Upper lobe of left lung (tissue), 6 donors: Measurements from ENCODE around the gene JPT2. TPM values are rescaled to one million over a fixed set of nuclear protein-coding genes. Genes with fewer than 3 reads are reported as not detected.
A peak's percentile ranks its signal among the peaks of the same experiment; 100 is the strongest.

Source experiments
- ATAC-seq, 2 donors: fragments of 200-7000 bp; cut with Tn5 transposase; one replicate each; pipeline ENCODE4 v1.9.1; 2022; ENCODE audit warnings: mild to moderate bottlenecking in 2 of 2, moderate library complexity in 2 of 2; ENCODE audit not compliant: low FRiP score in 2 of 2
- DNase-seq, 2 donors: peaks; one replicate each; pipeline ENCODE4 v3.0.0-alpha.2; 2019 to 2020
- H3K27ac ChIP-seq, 4 donors: fragments of 200-600 bp; sonication (generic); one replicate each; pipeline ENCODE4 v1.5.1; 2016 to 2019
- H3K27me3 ChIP-seq, 4 donors: fragments of 200-600 bp; sonication (generic); one replicate each; pipeline ENCODE4 v1.5.1; 2017 to 2019
- H3K36me3 ChIP-seq, 4 donors: fragments of 200-600 bp; sonication (generic); one replicate each; pipeline ENCODE4 v1.5.1; 2016 to 2019
- H3K4me1 ChIP-seq, 4 donors: fragments of 200-600 bp; sonication (generic); one replicate each; pipeline ENCODE4 v1.5.1; 2018 to 2019
- H3K4me3 ChIP-seq, 4 donors: fragments of 200-600 bp; sonication (generic); one replicate each; pipeline ENCODE4 v1.5.1; 2017 to 2019; ENCODE audit warnings: mild to moderate bottlenecking in 2 of 4, moderate library complexity in 1 of 4
- H3K9me3 ChIP-seq, 4 donors: fragments of 200-600 bp; sonication (generic); one replicate each; pipeline ENCODE4 v1.5.1; 2018 to 2019
- EP300 ChIP-seq, 4 donors: sonication (generic); formaldehyde crosslinking; IDR thresholded peaks; one replicate each; pipeline ENCODE4 v1.5.1; 2017; ENCODE audit warnings: antibody characterized with exemption in 4 of 4, control low read depth in 2 of 4
- POLR2A ChIP-seq, 4 donors: fragments of 450-650 bp; IDR thresholded peaks; one replicate each; pipeline ENCODE4 v1.5.1; 2016 to 2017; ENCODE audit warnings: antibody characterized with exemption in 4 of 4, mild to moderate bottlenecking in 2 of 4
- POLR2AphosphoS5 ChIP-seq, 2 donors: sonication (generic); formaldehyde crosslinking; IDR thresholded peaks; one replicate each; pipeline ENCODE4 v1.5.1; 2017; ENCODE audit warnings: antibody characterized with exemption in 2 of 2
- WGBS, 2 donors: methylation state at CpG; one replicate each; pipeline ENCODE4 v1.1.5; 2017 to 2018; 5-methylcytosine and 5-hydroxymethylcytosine counted together
- total RNA-seq, 6 donors: library from RNA; depleted of rRNA in 4 of 6; stranded (reverse); fragments of >200 nt in 4 of 6; gene quantifications; one replicate each; pipeline versions ENCODE4 v1.1.0 to v1.2.1, GENCODE V29; 2016 to 2021
- TF ChIP-seq, protein P1 (sequence below), 6 experiments: fragments of 450-650 bp in 4 of 6; fragments of 200-600 bp in 2 of 6; sonication (generic) in 2 of 6; IDR thresholded peaks; one replicate each; pipeline ENCODE4 v1.5.1; 2016 to 2019; ENCODE audit warnings: antibody characterized with exemption in 6 of 6
- donor health status: DM: no; HTN: no; CAD: no; lungs with moderate emphysema.
- donor health status: DM: no; HTN: yes; CAD: no; lungs with severe emphysema.

The JPT2 gene
- total RNA-seq, 6 donors from 2014 or later = 15.8 to 60.5 (median 38.3) TPM

DNA sequence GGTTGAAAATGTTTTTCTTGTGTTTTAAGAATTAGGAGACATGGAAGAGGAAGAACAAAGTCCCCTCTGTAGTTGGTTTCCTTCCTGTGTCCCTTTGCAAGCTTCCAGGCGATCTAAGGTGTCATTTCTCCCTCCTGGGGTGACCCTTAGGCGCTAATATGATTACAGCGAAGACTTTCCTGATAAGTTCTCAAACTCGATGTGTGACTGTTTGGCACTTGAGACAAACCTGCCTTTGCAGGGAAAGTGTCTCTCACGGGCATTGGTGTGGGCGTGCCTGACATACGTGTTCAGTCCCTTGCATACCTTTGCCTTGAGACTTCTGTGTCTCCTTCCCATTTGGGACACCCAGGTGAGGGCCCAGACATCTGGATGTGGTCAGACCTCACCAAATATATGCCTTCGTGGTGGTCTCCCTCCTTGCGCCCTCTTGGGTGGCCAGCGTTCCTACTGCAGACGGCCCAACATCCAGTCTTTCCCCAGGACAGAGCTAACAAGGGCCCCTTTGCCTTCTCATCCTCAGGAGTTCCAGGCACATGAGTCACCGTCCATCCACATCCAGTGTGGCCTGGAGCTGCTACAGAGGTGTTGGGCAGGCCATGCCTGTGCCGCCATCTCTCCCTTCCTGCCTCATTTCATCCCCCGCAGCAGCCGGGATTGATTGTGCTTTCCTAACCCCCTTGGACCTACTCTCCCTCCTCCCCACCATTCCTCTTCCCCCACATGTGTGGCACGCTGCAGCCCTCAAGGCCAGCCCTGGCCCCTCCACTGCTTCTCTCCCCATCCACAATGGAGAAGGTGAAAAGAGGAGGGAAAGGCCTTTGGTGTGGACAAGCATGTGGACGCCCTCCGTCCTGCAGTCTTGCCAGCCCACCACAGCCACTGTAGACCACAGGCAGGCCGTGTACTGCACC is 3.1 kb upstream of the JPT2 start:
- no peaks in the 10 kb centered on the region for H3K9me3 ChIP-seq
- ATAC-seq = no peak
- H3K4me3 ChIP-seq = no peak overlapping the region
- peaks cover 7 to 25% (median 18%) of the 10 kb centered on the region in 4 donors for H3K4me1 ChIP-seq
- WGBS, 2 donors = 88 to 92% methylated on average over 19 of the region's 19 CpGs
- no peaks in the 10 kb centered on the region for H3K27me3 ChIP-seq
- DNase-seq = no peak
- no peak overlapping the region for H3K27ac ChIP-seq
- peaks cover 21 to 55% (median 52%) of the 10 kb centered on the region in 4 donors for H3K36me3 ChIP-seq
- TF ChIP-seq EP300 (IDR thresholded peaks at IDR 0.05) = no peak

DNA sequence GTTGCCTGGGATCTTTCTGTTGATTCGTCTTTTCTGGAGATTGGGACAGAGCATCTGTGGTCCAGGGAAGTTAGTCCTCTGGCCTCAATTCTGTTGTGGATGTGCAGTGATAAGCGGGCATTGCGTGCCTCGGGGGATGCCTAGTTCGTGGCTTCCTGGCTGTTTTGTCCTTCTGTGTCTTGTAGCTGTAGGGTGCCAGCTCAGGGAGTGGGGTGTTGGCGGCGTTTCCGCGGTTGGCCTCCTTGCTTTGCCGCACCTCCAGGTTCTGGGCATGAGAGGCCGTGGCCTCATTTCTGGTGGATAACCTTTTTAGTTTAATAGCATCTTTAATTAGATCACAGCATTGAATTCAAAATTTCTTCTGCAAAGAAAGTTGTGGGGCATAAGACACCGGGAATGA is 1.4 kb upstream of the JPT2 start:
- no peak for TF ChIP-seq POLR2AphosphoS5 (IDR thresholded peaks at IDR 0.05)
- no peak for TF ChIP-seq EP300 (IDR thresholded peaks at IDR 0.05)
- TF ChIP-seq POLR2A (IDR thresholded peaks at IDR 0.05) = no peak
- TF ChIP-seq, protein P1, sequence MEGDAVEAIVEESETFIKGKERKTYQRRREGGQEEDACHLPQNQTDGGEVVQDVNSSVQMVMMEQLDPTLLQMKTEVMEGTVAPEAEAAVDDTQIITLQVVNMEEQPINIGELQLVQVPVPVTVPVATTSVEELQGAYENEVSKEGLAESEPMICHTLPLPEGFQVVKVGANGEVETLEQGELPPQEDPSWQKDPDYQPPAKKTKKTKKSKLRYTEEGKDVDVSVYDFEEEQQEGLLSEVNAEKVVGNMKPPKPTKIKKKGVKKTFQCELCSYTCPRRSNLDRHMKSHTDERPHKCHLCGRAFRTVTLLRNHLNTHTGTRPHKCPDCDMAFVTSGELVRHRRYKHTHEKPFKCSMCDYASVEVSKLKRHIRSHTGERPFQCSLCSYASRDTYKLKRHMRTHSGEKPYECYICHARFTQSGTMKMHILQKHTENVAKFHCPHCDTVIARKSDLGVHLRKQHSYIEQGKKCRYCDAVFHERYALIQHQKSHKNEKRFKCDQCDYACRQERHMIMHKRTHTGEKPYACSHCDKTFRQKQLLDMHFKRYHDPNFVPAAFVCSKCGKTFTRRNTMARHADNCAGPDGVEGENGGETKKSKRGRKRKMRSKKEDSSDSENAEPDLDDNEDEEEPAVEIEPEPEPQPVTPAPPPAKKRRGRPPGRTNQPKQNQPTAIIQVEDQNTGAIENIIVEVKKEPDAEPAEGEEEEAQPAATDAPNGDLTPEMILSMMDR (IDR thresholded peaks at IDR 0.05) = no peak
- no peak overlapping the region for H3K27ac ChIP-seq
- no peaks in the 10 kb centered on the region for H3K27me3 ChIP-seq
- no peak for ATAC-seq
- no peaks in the 10 kb centered on the region for H3K9me3 ChIP-seq
- no peak for DNase-seq
- peaks cover 7 to 26% (median 18%) of the 10 kb centered on the region in 4 donors for H3K4me1 ChIP-seq
- H3K36me3 ChIP-seq = peaks cover 8 to 39% (median 36%) of the 10 kb centered on the region in 4 donors
- 89 to 93% methylated on average over 11 to 12 of the region's 12 CpGs for WGBS, 2 donors
- no peak overlapping the region for H3K4me3 ChIP-seq

DNA sequence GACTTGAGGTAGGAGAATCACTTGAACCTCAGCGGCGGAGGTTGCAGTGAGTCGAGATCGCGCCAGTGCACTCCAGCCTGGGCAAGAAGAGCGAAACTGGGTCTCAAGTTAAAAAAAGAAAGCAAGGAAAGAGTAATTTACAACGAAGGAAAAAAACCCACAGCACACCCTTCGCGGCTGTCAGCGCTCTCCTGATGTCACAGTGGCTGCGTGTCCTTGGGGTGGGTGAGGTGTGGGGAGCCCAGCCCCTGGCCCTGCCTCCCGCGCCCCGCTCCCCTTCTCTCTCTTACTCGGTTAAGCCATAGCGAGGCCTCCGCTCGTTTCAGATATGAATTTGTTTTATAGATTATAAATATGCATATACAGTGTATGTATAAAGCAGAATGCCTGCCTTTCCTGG is 740 bp upstream of the JPT2 start:
- ATAC-seq (no peak), DNase-seq (no peak)
- Histone ChIP-seq H3K27ac (peak overlapping the region in 1 of 4 donors; percentile 81), H3K9me3 (no peaks in the 10 kb centered on the region), H3K36me3 (peaks cover 3 to 32% (median 29%) of the 10 kb centered on the region in 4 donors), H3K4me1 (peaks cover 7 to 26% (median 18%) of the 10 kb centered on the region in 4 donors), H3K4me3 (peak overlapping the region in 3 of 4 donors; percentile 62 to 88 (median 74)), H3K27me3 (no peaks in the 10 kb centered on the region)
- 86 to 91% methylated on average over 18 of the region's 18 CpGs for WGBS, 2 donors
- TF ChIP-seq, protein P1 (IDR thresholded peaks at IDR 0.05) = no peak
- TF ChIP-seq EP300 (IDR thresholded peaks at IDR 0.05) = no peak
- no peak for TF ChIP-seq POLR2AphosphoS5 (IDR thresholded peaks at IDR 0.05)
- TF ChIP-seq POLR2A (IDR thresholded peaks at IDR 0.05) = no peak

DNA sequence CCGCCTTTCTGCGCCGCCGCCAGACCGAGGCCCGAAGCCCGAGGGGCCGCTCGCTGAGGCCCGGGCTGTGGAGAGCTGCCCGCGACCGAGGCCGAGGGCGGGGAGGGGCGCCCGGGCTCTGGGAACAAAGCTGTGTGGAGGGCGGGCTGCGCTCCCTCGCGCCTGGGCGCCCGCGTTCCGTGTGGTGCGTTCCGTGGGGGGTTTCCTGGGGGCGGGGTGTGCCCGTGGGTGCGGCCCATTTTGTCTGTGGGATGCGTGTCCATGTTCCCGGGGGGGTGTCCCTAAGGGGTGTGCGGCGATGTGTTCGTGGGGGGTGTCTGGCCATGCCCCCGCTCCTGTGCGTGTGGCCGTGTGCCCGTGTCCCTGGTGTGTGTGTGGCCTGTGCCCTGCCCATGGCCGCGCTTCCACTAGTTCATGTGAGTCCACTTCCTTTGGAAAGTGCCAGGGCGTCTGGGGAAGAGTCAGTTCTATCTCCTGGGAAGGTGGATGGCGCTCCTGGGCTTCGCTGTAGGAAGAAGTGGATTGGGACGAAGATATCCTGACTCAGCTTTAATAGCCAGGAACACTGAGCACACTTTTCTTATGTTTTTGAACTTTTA is 520 bp downstream of the JPT2 start:
- DNase-seq = peak in 1 of 2 donors; percentile 61
- 2 to 9% methylated on average over 4 to 10 of the region's 45 CpGs for WGBS, 2 donors
- Histone ChIP-seq H3K4me3 (peak overlapping the region; percentile 62 to 88 (median 77)), H3K36me3 (peaks cover 0 to 25% (median 20%) of the 10 kb centered on the region in 4 donors), H3K4me1 (peaks cover 7 to 26% (median 18%) of the 10 kb centered on the region in 4 donors), H3K27ac (peak overlapping the region; percentile 63 to 81 (median 80)), H3K27me3 (no peaks in the 10 kb centered on the region), H3K9me3 (no peaks in the 10 kb centered on the region)
- ATAC-seq = peak; percentile 6 to 50
- TF ChIP-seq, protein P1 (IDR thresholded peaks at IDR 0.05) = no peak
- TF ChIP-seq POLR2A (IDR thresholded peaks at IDR 0.05) = no peak
- no peak for TF ChIP-seq POLR2AphosphoS5 (IDR thresholded peaks at IDR 0.05)
- TF ChIP-seq EP300 (IDR thresholded peaks at IDR 0.05) = no peak

DNA sequence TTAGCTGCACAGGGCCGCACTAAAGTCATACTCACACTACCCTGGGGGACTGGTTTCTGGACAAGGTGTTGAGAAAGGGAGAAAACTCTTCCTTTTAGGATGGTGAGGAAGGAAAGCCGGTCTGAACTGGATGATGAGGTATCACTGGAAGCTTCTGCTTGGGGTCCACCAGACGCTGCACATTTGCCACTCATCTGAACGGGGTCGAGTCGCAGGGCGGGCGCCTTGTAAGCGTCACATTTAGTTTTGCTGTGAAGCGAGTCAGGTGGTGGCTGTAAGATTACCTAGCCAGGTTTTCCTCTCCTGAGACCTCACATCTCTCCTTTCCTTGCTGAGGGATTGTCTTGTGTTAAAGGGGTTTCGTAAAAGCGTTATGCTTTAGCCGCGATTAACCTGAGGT is 2.3 kb downstream of the JPT2 start:
- H3K4me3 ChIP-seq = no peak overlapping the region
- ATAC-seq (no peak), DNase-seq (no peak)
- no peaks in the 10 kb centered on the region for H3K27me3 ChIP-seq
- H3K27ac ChIP-seq = no peak overlapping the region
- no peaks in the 10 kb centered on the region for H3K9me3 ChIP-seq
- WGBS, 2 donors = 92 to 94% methylated on average over 14 of the region's 14 CpGs
- no peak for TF ChIP-seq POLR2AphosphoS5 (IDR thresholded peaks at IDR 0.05)
- peaks cover 7 to 26% (median 18%) of the 10 kb centered on the region in 4 donors for H3K4me1 ChIP-seq
- H3K36me3 ChIP-seq = peaks cover under 1 to 18% (median 10%) of the 10 kb centered on the region in 4 donors
